Measurements from ENCODE around the gene MAP3K8. TPM values are rescaled to one million over a fixed set of nuclear protein-coding genes. Genes with fewer than 3 reads are reported as not detected.
"Not testable (repeated sequence)": the region's sequence is repeated elsewhere in the genome, so short reads cannot be mapped to it uniquely, and the experiment has no call there.

MAP3K8 gene
- total RNA-seq, 2 experiments from 2014 or later: 27.7 to 28.3 TPM

DNA sequence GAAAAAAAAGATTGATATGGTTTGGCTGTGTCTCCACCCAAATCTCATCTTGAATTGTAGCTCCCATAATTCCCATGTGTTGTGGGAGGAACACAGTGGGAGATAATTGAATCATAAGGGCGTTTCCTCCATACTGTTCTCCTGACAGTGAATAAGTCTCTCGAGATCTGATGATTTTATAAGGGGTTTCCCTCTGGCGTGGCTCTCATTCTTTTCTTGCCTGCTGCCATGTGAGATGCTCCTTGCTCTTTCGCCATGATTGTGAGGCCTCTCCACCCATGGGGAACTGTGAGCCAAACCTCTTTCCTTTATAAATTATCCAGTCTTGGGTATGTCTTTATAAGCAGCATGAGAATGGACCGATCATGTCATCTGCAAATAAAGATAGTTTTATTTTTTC lies 29.4 kb upstream of the MAP3K8 start:
- POLR2A ChIA-PET: interaction anchor here (0.6 kb wide), 1 partner anchor 9 kb away, joined by 3 read pairs; no protein-coding TSS in a partner anchor

DNA sequence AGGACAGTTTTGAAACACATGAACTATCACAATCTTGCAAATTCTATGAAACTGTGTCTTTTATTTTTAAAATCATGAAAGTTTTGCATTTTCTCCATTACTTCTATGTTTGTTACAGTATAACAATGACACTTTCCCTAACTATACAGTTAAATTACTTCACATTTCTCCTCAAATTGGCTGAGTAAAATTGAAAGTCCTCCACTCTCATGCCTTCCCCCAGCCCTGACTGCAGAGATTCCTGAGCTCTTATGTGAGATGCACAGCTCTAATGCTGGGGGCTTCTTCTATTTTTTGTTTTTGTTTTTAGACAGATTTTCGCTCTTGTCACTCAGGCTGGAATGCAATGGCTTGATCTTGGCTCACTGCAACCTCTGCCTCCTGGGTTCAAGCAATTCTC lies 22.7 kb upstream of the MAP3K8 start:
- Mint-ChIP-seq H3K9me3 (no peaks in the 10 kb centered on the region), H3K27ac (peak overlapping the region; percentile 1), H3K27me3 (peaks cover 4% of the 10 kb centered on the region), H3K4me1 (peaks cover 16% of the 10 kb centered on the region), H3K4me3 (no peak overlapping the region), H3K36me3 (no peaks in the 10 kb centered on the region)
- no peak for DNase-seq
- no peak for ATAC-seq (ENCODE audit: low read depth)
- POLR2A ChIA-PET: interaction anchor here (1.2 kb wide), 1 partner anchor 24 kb away, joined by 3 read pairs; no protein-coding TSS in a partner anchor

More for the DNA sequence above, 29.4 kb upstream of the MAP3K8 start:
- H3K9me3 Mint-ChIP-seq: peaks cover 9% of the 10 kb centered on the region
- H3K36me3 Mint-ChIP-seq: no peaks in the 10 kb centered on the region
- H3K4me1 Mint-ChIP-seq: peaks cover 14% of the 10 kb centered on the region
- no peak for ATAC-seq (ENCODE audit: low read depth)
- peaks cover 13% of the 10 kb centered on the region for H3K27me3 Mint-ChIP-seq
- no peak for DNase-seq
- no peak overlapping the region for H3K4me3 Mint-ChIP-seq
- no peak overlapping the region for H3K27ac Mint-ChIP-seq

DNA sequence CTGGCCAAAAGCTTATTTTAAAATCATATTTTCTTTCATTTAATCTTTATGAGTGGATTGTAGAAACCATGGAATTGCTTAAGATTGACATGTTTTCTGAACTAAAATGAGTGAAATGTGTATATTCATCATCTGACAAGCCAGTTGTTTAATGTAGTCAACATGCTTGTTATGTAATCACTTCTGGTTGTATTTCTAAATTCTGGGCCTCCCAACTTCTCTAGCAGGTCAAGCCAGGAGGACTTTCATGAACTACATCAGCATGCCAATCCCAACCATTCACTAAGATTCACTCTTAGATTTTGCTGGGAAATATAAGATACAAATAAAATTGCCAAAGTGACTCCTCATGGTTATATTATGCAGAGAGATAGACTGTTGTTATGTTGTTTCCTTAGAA lies 21.1 kb upstream of the MAP3K8 start:
- ATAC-seq (ENCODE audit: low read depth) (no peak), DNase-seq (no peak)
- Mint-ChIP-seq H3K4me1 (peaks cover 22% of the 10 kb centered on the region), H3K27me3 (no peaks in the 10 kb centered on the region), H3K27ac (no peak overlapping the region), H3K36me3 (no peaks in the 10 kb centered on the region), H3K9me3 (no peaks in the 10 kb centered on the region), H3K4me3 (no peak overlapping the region)
- POLR2A ChIA-PET: interaction anchor here (0.7 kb wide), 1 partner anchor 16 kb away, joined by 3 read pairs; no protein-coding TSS in a partner anchor

DNA sequence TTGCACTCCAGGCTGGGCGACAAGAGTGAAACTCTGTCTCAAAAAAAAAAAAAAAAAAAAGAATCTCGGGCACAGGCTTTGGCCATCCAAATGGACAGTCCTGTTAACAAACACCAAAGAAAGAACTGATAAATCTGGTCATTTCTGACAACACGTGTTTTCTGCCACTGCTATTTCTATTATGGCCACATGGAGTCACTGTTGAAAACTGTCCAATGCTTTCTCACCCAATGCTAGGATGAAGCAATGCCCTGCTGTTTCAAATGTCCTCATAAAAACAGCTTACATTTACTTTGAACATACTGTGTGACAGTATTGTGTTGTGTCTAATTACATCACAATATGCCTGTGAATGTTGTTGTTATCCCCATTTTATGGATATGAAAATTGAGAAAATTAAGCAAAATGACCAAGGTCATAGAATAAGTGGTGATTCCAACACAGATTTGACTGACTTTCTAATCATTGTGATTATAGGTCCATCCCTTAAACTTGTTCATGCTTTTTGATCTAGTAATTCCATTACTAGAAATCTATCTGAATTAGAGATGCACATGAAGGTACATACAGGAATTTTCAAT lies 19.9 kb upstream of the MAP3K8 start:
- Mint-ChIP-seq H3K4me1 (peaks cover 33% of the 10 kb centered on the region), H3K9me3 (no peaks in the 10 kb centered on the region), H3K27me3 (no peaks in the 10 kb centered on the region), H3K27ac (no peak overlapping the region), H3K4me3 (no peak overlapping the region), H3K36me3 (no peaks in the 10 kb centered on the region)
- peak; percentile 28 for ATAC-seq (ENCODE audit: low read depth)
- no peak for DNase-seq
- POLR2A ChIA-PET: interaction anchor here (0.6 to 1.4 kb wide), 6 partner anchors 20 to 290 kb away, joined by 3 to 5 read pairs (median 4); partner anchors contain the start of gene MAP3K8

DNA sequence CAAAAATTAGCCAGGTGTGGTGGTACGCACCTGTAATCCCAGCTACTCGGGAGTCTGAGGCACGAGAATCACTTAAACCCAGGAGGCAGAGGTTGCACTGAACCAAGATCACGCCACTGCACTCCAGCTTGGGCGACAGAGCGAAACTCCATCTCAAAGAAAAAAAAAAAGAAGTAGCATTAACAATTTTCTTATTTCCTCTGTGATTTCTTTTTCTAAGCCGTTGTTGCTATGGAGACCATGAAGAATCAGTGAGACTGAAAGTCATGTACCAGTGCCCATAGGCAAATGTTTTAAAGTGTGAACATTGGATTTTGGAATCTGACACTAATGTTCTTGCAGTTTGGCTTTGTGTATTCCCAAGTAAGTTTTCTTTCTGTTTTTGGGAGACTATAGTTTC lies 18.4 kb upstream of the MAP3K8 start:
- POLR2A ChIA-PET: interaction anchor here (1.4 to 3.4 kb wide), 2 partner anchors 18 to 22 kb away, joined by 3 to 13 read pairs; partner anchors contain the start of gene MAP3K8

DNA sequence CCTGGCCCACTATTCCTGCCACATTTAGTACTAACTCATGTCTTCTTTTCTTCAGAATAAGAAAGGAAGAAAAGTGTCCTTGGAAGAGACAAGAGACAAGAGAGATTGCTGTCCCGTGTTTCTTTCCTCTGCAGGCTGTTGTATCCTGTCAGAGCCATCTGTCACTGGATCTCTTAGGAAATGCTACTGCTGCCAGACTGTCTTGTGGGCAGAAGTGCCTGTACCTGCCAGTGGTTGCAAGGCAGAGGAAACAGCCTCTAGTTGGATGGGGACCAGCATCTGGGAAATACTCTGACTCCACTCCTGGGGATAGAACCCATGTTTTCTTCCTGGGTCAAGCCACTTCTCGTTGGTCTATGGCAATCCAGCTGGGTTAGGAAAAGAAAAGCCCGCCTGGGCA lies 16.7 kb upstream of the MAP3K8 start:
- POLR2A ChIA-PET: interaction anchor here (0.8 to 3.4 kb wide), 3 partner anchors 13 to 112 kb away, joined by 3 to 13 read pairs (median 3); partner anchors contain the start of gene MAP3K8
- Mint-ChIP-seq H3K27ac (peak overlapping the region; percentile 86), H3K4me1 (peaks cover 45% of the 10 kb centered on the region)

More for the DNA sequence above, 18.4 kb upstream of the MAP3K8 start:
- H3K4me3 Mint-ChIP-seq: no peak overlapping the region
- H3K36me3 Mint-ChIP-seq: peaks cover 2% of the 10 kb centered on the region
- no peaks in the 10 kb centered on the region for H3K9me3 Mint-ChIP-seq
- no peaks in the 10 kb centered on the region for H3K27me3 Mint-ChIP-seq
- DNase-seq: no peak
- no peak overlapping the region for H3K27ac Mint-ChIP-seq
- no peak for ATAC-seq (ENCODE audit: low read depth)
- peaks cover 46% of the 10 kb centered on the region for H3K4me1 Mint-ChIP-seq

DNA sequence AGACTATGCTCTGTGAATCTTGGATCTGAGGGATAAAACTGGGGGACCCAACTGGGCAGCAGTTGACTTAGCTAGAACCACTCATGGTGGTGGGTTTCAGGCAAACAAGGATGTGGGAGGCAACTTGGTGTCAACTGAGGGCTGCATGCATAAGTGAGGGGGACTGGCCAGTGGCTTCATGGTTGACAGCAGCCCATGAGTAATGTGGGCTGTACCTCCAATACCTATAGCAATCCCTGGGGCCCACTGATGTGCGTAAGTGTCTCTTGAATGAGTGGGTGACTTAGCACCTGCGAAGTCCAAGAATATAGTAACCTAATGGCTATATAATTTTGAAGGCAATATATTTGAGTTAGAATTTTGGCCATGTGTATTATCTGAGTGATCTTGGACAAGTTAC lies 13.7 kb upstream of the MAP3K8 start:
- Mint-ChIP-seq H3K4me1 (peaks cover 49% of the 10 kb centered on the region), H3K27ac (no peak overlapping the region), H3K4me3 (no peak overlapping the region), H3K36me3 (peaks cover 2% of the 10 kb centered on the region), H3K9me3 (no peaks in the 10 kb centered on the region), H3K27me3 (no peaks in the 10 kb centered on the region)
- no peak for ATAC-seq (ENCODE audit: low read depth)
- POLR2A ChIA-PET: interaction anchor here (0.7 to 1.5 kb wide), 4 partner anchors 13 to 109 kb away, joined by 3 to 6 read pairs (median 4); partner anchors contain the start of gene MAP3K8
- no peak for DNase-seq

More for the DNA sequence above, 16.7 kb upstream of the MAP3K8 start:
- ATAC-seq (ENCODE audit: low read depth) (no peak), DNase-seq (no peak)
- H3K36me3 Mint-ChIP-seq: peaks cover 2% of the 10 kb centered on the region
- H3K9me3 Mint-ChIP-seq: no peaks in the 10 kb centered on the region
- H3K4me3 Mint-ChIP-seq: no peak overlapping the region
- H3K27me3 Mint-ChIP-seq: no peaks in the 10 kb centered on the region

DNA sequence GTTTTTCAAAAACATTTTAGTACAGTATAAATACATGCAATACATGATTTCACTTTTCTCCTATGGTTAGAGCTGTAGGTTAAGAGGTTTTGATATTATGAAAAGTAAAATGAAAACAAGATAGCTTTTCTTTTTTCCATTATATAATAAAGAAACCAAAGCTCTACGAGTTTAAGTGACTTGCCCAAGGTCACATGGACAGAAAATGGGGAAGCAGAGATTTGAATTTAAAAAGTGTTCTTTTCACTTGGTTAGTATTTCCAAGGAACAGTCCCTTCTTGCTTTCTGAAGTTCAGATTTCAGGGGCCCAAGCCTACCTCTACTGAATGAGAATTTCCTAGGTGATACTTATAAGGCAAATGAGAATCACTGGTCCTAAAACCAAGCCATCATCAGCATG lies 13.2 kb upstream of the MAP3K8 start:
- POLR2A ChIA-PET: interaction anchor here (1.5 kb wide), 1 partner anchor 109 kb away, joined by 6 read pairs; no protein-coding TSS in a partner anchor
- Mint-ChIP-seq H3K4me1 (peaks cover 48% of the 10 kb centered on the region), H3K27me3 (no peaks in the 10 kb centered on the region), H3K4me3 (no peak overlapping the region), H3K36me3 (peaks cover 2% of the 10 kb centered on the region), H3K9me3 (no peaks in the 10 kb centered on the region), H3K27ac (no peak overlapping the region)
- DNase-seq: no peak
- no peak for ATAC-seq (ENCODE audit: low read depth)

DNA sequence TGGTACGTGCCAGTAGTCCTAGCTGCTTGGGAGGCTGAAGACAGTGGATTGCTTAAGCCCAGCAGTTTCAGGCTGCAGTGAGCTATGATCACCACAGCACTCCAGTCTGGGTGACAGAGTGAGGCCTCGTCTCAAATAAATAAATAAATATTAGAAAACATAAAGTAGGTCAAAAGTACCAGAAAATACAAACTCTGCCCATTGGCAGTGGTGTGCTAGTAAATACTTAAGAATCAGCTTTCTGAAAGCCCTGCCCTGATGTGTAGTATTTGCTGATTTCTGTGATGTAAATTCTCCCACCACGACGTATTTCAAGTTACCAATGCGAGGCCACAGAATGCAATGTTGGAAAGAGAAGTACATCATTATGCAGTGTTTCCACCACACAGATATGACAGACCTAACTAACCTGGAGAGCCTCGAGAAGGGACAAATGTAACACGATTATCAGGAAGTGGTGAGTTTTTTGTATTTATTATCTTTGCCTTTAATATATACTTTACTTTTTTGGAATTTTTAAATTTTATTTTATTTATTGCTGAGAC lies 11.8 kb upstream of the MAP3K8 start:
- H3K4me3 Mint-ChIP-seq: no peak overlapping the region
- H3K9me3 Mint-ChIP-seq: no peaks in the 10 kb centered on the region
- ATAC-seq (ENCODE audit: low read depth) (no peak), DNase-seq (no peak)
- H3K4me1 Mint-ChIP-seq: peaks cover 49% of the 10 kb centered on the region
- H3K27ac Mint-ChIP-seq: peak overlapping the region; percentile 30
- H3K36me3 Mint-ChIP-seq: peaks cover 2% of the 10 kb centered on the region
- no peaks in the 10 kb centered on the region for H3K27me3 Mint-ChIP-seq
- POLR2A ChIA-PET: no interaction called here

DNA sequence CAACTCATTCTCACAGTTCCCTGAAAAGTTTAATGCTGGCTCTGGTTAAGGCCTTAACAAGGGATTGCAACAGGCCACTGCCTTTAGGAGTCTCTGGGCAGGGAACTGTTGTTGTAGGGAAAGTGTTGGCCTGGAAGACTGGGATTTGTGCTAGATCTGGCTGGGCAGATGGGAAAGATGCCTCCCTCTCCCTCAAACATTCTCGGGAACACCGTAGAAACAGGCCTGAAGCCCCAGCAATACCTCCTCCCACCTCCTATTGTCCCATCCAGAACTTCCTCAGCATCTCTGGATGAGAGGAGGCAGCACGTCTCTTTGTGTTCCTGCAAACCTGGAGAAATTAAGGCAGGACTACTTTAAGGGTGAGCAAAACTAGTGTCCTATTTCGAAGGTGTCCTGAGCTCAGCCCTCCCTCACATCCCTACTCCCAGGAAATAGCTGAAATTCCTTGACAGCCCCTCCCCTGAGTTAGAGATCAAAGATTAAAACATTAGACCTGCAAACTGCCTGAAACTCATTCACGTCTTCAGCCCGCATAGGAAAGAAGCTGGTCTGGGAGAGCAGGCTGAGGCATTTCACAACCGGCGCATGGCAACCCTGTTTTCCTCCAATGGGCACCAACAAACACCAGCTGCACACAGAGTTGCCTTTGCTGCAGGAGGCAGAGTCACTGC lies 10.9 kb upstream of the MAP3K8 start:
- no peak overlapping the region for H3K4me3 Mint-ChIP-seq
- peaks cover 50% of the 10 kb centered on the region for H3K4me1 Mint-ChIP-seq
- H3K36me3 Mint-ChIP-seq: peaks cover 2% of the 10 kb centered on the region
- no peak for DNase-seq
- no peaks in the 10 kb centered on the region for H3K9me3 Mint-ChIP-seq
- POLR2A ChIA-PET: interaction anchor here (1.3 kb wide), 1 partner anchor 11 kb away, joined by 5 read pairs; the partner anchor contains the start of gene MAP3K8
- no peak for ATAC-seq (ENCODE audit: low read depth)
- H3K27ac Mint-ChIP-seq: no peak overlapping the region
- no peaks in the 10 kb centered on the region for H3K27me3 Mint-ChIP-seq

DNA sequence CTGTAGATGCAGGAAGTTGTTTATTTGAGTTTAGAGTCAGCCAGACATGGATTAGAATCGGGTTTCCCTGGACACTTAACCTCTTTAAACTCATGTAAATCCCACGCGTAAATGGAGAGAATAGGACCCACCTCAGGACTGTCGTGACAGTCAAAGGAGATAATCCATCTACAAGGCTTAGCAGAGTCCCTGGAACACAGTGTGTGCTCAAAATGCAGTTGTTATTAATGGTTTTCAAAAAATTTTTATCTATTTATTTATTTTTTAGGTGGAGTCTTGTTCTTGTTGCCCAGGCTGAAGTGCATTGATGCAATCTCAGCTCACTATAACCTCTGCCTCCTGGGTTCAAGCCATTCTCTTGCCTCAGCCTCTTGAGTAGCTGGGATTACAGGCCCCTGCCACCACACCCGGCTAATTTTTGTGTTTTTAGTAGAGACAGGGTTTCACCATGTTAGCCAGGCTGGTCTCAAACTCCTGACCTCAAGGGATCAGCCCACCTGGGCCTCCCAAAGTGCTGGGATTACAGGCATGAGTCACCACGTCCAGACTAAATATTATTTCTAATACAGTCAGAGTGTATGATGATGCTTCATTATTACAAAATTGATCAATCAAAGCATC lies 10.2 kb upstream of the MAP3K8 start:
- not testable (repeated sequence) for H3K9me3 Mint-ChIP-seq; ATAC-seq (ENCODE audit: low read depth); H3K27me3 Mint-ChIP-seq; H3K36me3 Mint-ChIP-seq; H3K4me3 Mint-ChIP-seq; DNase-seq; H3K27ac Mint-ChIP-seq
- POLR2A ChIA-PET: interaction anchor here (1.3 kb wide), 1 partner anchor 11 kb away, joined by 5 read pairs; the partner anchor contains the start of gene MAP3K8
- H3K4me1 Mint-ChIP-seq: peaks cover 48% of the 10 kb centered on the region

DNA sequence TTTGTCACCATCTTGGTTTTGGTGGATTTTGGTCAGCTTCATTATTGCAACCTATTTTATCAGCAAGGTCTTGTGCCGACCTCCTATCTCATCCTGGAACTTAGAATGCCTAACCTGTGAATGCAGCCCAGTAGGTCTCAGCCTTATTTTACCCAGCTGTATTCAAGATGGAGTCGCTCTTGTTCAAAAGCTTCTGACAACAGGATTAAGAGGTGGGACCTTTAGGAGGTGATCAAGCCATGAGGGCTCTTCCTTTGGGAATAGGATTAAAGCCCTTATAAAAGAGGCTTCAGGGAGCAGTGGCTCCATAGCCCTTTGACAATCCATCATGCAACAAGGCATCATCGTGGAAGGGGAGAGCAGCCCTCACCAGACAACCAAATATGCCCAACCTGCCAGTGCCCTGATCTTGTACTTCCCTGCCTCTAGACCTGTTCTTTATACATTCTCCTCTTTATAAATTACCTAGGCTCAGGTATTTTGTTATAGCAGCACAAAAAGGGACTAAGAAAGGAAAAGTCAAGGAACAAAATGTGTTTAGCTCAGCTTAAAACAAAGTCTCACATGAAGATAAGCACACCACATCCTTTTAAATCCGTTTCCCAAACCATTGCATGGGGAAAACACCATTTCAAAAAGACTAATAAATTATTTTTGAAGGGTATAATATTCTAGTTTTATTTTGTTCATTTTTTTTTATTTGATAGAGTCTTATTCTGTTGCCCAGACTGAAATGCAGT lies 8.5 kb upstream of the MAP3K8 start:
- Mint-ChIP-seq H3K9me3 (no peaks in the 10 kb centered on the region), H3K36me3 (no peaks in the 10 kb centered on the region), H3K4me3 (no peak overlapping the region), H3K27me3 (no peaks in the 10 kb centered on the region), H3K4me1 (peaks cover 31% of the 10 kb centered on the region), H3K27ac (no peak overlapping the region)
- ATAC-seq (ENCODE audit: low read depth) (no peak), DNase-seq (no peak)
- POLR2A ChIA-PET: interaction anchor here (1.1 kb wide), 2 partner anchors 8 to 104 kb away, joined by 3 to 4 read pairs; partner anchors contain the start of gene MAP3K8
